Keratinocyte (primary cell): ENCODE results near the gene CDH6.

Experiments
- EZH2 ChIP-seq: IDR thresholded peaks from one replicate; pipeline ENCODE4 v1.6.1; 2012; ENCODE audit warnings: inconsistent platforms, mild to moderate bottlenecking, low read length, moderate library complexity
- TF ChIP-seq, protein P1 (sequence below), 3 experiments: IDR thresholded peaks in 1 of 3; conservative IDR thresholded peaks in 1 of 3; optimal IDR thresholded peaks in 1 of 3; 2 replicates in 2 of 3; 3 replicates in 1 of 3; pipeline versions ENCODE3 to v1.5.1; 2011; ENCODE audit warnings: low read length in 3 of 3, mild to moderate bottlenecking in 3 of 3, moderate library complexity in 2 of 3, control low read depth in 1 of 3, inconsistent platforms in 1 of 3; ENCODE audit not compliant: insufficient read depth in 2 of 3; ENCODE audit errors: extremely low read depth in 1 of 3

GRCh38 chr5:31217446-31217845 is 24.0 kb downstream of the CDH6 start:
- TF ChIP-seq, protein P1, sequence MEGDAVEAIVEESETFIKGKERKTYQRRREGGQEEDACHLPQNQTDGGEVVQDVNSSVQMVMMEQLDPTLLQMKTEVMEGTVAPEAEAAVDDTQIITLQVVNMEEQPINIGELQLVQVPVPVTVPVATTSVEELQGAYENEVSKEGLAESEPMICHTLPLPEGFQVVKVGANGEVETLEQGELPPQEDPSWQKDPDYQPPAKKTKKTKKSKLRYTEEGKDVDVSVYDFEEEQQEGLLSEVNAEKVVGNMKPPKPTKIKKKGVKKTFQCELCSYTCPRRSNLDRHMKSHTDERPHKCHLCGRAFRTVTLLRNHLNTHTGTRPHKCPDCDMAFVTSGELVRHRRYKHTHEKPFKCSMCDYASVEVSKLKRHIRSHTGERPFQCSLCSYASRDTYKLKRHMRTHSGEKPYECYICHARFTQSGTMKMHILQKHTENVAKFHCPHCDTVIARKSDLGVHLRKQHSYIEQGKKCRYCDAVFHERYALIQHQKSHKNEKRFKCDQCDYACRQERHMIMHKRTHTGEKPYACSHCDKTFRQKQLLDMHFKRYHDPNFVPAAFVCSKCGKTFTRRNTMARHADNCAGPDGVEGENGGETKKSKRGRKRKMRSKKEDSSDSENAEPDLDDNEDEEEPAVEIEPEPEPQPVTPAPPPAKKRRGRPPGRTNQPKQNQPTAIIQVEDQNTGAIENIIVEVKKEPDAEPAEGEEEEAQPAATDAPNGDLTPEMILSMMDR (optimal IDR thresholded peaks at IDR 0.05 in 1 of 3, IDR thresholded peaks at IDR 0.05 in 1 of 3, conservative IDR thresholded peaks at IDR 0.05 in 1 of 3; ENCODE audit: extremely low read depth in 1 of 3, insufficient read depth in 2 of 3, low read length in 3 of 3) = no peak
- no peak for TF ChIP-seq EZH2
